Ovary (tissue), 9 donors: Measurements from ENCODE around the gene ADNP. TPM values are rescaled to one million over a fixed set of nuclear protein-coding genes. Genes with fewer than 3 reads are reported as not detected.

ENCODE experiments used
- DNase-seq, 5 donors: peaks; one replicate each; pipeline ENCODE4 v3.0.0-alpha.2; 2019 to 2020
- H3K27ac ChIP-seq, 2 donors: fragments of 200-600 bp; one replicate each; pipeline versions ENCODE4 v1.5.1 to v1.8.0; 2019 to 2022
- H3K27me3 ChIP-seq: fragments of 200-600 bp; one replicate; pipeline ENCODE4 v1.8.0; 2022
- H3K36me3 ChIP-seq: fragments of 200-600 bp; sonication (generic); one replicate; pipeline ENCODE4 v1.5.1; 2019
- H3K4me1 ChIP-seq: one replicate; pipeline ENCODE4 v1.8.1; 2013; ENCODE audit warnings: mild to moderate bottlenecking, moderate library complexity; ENCODE audit not compliant: insufficient read depth
- H3K4me3 ChIP-seq: fragments of 200-600 bp; sonication (generic); one replicate; pipeline ENCODE4 v1.5.1; 2017
- H3K9me3 ChIP-seq, 2 donors: fragments of 200-600 bp in 1 of 2; sonication (generic) in 1 of 2; one replicate each; pipeline versions ENCODE4 v1.5.1 to v1.8.1; 2013 to 2019; ENCODE audit warnings: mild to moderate bottlenecking in 1 of 2, moderate library complexity in 1 of 2
- EP300 ChIP-seq: sonication (generic); formaldehyde crosslinking; IDR thresholded peaks from one replicate; pipeline ENCODE4 v1.6.1; 2017; ENCODE audit warnings: antibody characterized with exemption
- POLR2A ChIP-seq: fragments of 450-650 bp; IDR thresholded peaks from one replicate; pipeline ENCODE4 v1.6.1; 2017; ENCODE audit warnings: antibody characterized with exemption, mild to moderate bottlenecking, moderate library complexity
- WGBS, 3 donors: extraction: QIAGEN DNeasy Blood & Tissue Kit in 1 of 3; methylation state at CpG; one replicate each; pipeline versions ENCODE4 v1.1.5 to v1.1.7; 2013 to 2017; 5-methylcytosine and 5-hydroxymethylcytosine counted together
- intact Hi-C, 4 donors: fragments of 100-400 bp; cut with DNase I; formaldehyde crosslinking; loops; one replicate each; pipeline versions ENCODE4 v1.11.0 to v1.15.1; 2022 to 2023
- polyA plus RNA-seq, 2 donors: library from polyadenylated mRNA; stranded (reverse); fragments of 200-250 nt in 1 of 2; fragments of 350-450 nt in 1 of 2; fragmentation: Illumina TruSeq in 1 of 2; extraction: RNeasy Lipid Tissue Mini Kit (QIAGEN cat#74804) in 1 of 2; gene quantifications; one replicate each; pipeline ENCODE4 v1.2.3, GENCODE V29; 2013 to 2014
- small RNA-seq: library from RNA; depleted of rRNA; stranded (forward); fragments of <200 nt; gene quantifications from one replicate; pipeline ENCODE3, GENCODE V24; 2016
- total RNA-seq, 7 donors: library from RNA; depleted of rRNA in 2 of 7; stranded (reverse); fragments of >200 nt in 2 of 7; fragmentation: NEBNext Ultra II Directional in 3 of 7; extraction: Animal tissue kit (Norgen Biotek cat#: 25700) in 3 of 7; gene quantifications; one replicate each; pipeline versions ENCODE4 v1.1.0 to v1.2.4, GENCODE V29; 2016 to 2023
- TF ChIP-seq, protein P1 (sequence below), 3 donors: fragments of 450-650 bp in 2 of 3; fragments of 200-600 bp in 1 of 3; IDR thresholded peaks; one replicate each; pipeline versions ENCODE4 v1.5.1 to v1.8.0; 2016 to 2022; ENCODE audit warnings: antibody characterized with exemption in 3 of 3, mild to moderate bottlenecking in 1 of 3
- donor health status: DM: no; HTN: no; CAD: no; lungs with moderate emphysema.
- donor health status: DM: no; HTN: no; CAD: no.
- donor health status: Bipolar disorder and iron deficiency.
- donor health status: DM: yes; HTN: yes; CAD: no.
- donor health status: DM: no; HTN: no; CAD: no.
- donor health status: DM: yes; HTN: yes; CAD: no.

The ADNP gene
- total and polyA plus RNA-seq, 9 donors = 30.8 to 94.7 (median 75.5) TPM

DNA sequence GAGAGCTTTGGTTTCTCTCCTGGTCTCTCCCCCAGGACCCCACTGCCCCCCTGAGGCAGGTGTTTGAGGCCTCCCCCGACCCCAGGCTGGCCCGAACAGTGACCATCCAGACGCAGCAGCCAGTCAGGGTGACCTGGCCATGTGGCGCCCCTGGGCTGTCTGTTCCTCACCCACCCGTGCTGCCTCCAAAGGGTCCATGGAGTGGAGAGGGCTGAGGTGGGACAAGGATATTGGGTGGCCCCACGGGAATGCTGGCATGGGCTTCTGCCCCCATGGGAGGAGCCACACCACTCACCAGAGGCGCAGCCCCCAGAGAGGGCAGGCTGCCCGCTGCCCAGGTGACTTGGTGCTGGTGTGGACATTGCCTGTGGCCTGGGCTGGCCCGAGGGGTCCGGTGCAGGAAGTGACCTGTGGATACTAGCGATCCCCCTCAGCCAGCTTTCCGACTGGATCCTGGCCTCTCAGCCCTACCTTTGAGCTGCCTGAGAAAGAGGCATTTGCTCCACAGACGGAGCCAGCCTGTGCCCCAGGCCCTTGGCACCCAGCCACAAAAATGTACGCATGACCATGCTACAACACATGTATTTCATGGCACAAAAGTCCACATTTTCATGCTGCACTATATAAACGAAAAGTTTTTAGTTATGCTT, 85.5 kb downstream of the ADNP start:
- intact Hi-C loops = no loop called here
- no peaks in the 10 kb centered on the region for H3K27me3 ChIP-seq
- H3K9me3 ChIP-seq = no peaks in the 10 kb centered on the region
- no peak for DNase-seq
- H3K36me3 ChIP-seq = no peaks in the 10 kb centered on the region
- no peak overlapping the region for H3K27ac ChIP-seq
- no peak for TF ChIP-seq EP300
- TF ChIP-seq, protein P1, sequence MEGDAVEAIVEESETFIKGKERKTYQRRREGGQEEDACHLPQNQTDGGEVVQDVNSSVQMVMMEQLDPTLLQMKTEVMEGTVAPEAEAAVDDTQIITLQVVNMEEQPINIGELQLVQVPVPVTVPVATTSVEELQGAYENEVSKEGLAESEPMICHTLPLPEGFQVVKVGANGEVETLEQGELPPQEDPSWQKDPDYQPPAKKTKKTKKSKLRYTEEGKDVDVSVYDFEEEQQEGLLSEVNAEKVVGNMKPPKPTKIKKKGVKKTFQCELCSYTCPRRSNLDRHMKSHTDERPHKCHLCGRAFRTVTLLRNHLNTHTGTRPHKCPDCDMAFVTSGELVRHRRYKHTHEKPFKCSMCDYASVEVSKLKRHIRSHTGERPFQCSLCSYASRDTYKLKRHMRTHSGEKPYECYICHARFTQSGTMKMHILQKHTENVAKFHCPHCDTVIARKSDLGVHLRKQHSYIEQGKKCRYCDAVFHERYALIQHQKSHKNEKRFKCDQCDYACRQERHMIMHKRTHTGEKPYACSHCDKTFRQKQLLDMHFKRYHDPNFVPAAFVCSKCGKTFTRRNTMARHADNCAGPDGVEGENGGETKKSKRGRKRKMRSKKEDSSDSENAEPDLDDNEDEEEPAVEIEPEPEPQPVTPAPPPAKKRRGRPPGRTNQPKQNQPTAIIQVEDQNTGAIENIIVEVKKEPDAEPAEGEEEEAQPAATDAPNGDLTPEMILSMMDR (IDR thresholded peaks at IDR 0.05) = no peak
- TF ChIP-seq POLR2A = no peak
- 89 to 92% (median 90%) methylated on average over 15 of the region's 15 CpGs for WGBS, 3 donors
- H3K4me1 ChIP-seq = peaks cover 12% of the 10 kb centered on the region
- no peak overlapping the region for H3K4me3 ChIP-seq

DNA sequence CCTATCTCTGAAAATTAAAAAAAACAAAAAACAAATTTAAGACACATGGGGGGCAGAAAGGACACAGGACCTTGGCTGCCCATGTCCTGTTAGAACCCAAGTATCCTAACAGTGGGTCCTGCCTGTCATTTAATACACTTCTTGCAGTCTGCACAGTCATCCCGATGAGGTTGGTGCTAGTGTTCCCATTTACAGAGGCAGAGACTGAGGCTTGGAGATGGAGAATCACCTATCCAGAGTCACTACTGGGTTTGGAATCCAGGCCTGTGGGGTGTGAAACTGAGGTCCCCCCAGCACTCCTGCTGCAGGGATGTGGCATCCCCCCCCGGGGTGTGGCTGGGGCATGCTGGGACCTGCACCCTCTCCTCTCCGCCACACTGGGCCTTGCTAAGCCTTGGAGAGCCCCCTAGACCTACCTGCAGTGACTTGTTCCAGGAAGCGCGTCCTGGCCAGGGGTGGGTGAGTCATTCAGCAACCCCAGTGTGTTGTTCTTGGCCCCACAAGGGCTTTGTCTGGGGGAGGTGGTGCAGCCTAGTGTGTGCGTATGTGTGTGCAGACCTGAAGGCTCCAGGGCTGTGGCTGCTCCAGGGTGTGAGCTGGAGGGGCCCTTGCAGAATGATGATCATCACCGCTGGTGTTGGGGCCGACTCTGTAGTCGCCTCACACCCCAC, 86.7 kb downstream of the ADNP start:
- H3K36me3 ChIP-seq = no peaks in the 10 kb centered on the region
- no peaks in the 10 kb centered on the region for H3K9me3 ChIP-seq
- intact Hi-C loops = no loop called here
- TF ChIP-seq POLR2A = no peak
- H3K4me3 ChIP-seq = no peak overlapping the region
- WGBS, 3 donors = 78 to 87% (median 84%) methylated on average over 7 to 9 of the region's 9 CpGs
- no peak for DNase-seq
- H3K27me3 ChIP-seq = no peaks in the 10 kb centered on the region
- peaks cover 12% of the 10 kb centered on the region for H3K4me1 ChIP-seq
- no peak overlapping the region for H3K27ac ChIP-seq

DNA sequence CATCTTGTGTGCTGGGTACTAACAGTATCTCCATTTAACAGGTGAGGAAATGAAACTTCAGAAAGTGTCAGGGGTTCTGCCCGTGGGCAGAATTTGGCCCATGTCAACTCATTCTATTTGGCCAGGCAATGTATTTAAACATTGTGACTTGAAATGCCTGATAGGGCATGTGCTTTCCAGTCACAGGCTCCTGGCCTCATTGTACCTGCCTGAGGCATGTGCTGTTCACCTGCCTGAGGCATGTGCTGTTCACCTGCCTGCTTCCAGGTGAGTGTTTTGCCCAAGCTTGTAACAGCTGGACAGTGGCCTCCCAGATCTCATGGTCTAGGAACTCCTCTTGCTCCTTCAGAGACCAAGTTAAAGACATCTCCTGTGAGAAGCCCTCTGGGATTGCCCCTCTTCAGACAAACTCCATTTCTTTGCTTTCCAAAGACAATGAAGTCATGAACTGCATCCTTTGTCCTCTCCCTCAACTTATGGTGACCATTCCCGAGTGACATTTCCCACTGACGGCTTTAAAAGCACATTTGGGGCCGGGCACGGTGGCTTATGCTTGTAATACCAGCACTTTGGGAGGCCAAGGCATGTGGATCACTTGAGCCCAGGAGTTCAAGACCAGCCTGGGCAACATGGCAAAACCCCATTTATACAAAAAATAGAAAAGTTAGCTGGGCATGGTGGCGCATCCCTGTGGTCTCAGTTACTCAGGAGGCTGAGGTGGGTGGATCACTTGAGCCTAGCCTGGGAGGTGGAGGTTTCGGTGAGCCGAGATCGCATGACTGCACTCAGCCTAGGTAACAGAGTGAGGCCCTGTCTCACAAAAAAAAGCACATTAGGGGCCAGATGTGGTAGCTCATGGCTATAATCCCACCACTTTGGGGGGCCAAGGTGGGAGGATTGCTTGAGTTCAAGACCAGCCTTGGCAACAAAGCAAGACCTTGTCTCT, 87.6 kb downstream of the ADNP start:
- intact Hi-C loops = no loop called here
- TF ChIP-seq, protein P1 (IDR thresholded peaks at IDR 0.05) = no peak
- Histone ChIP-seq H3K36me3 (no peaks in the 10 kb centered on the region), H3K4me1 (peaks cover 4% of the 10 kb centered on the region), H3K27ac (no peak overlapping the region), H3K4me3 (no peak overlapping the region), H3K9me3 (no peaks in the 10 kb centered on the region), H3K27me3 (no peaks in the 10 kb centered on the region)
- DNase-seq = no peak
- WGBS, 3 donors = 92 to 96% (median 93%) methylated on average over 9 of the region's 9 CpGs

DNA sequence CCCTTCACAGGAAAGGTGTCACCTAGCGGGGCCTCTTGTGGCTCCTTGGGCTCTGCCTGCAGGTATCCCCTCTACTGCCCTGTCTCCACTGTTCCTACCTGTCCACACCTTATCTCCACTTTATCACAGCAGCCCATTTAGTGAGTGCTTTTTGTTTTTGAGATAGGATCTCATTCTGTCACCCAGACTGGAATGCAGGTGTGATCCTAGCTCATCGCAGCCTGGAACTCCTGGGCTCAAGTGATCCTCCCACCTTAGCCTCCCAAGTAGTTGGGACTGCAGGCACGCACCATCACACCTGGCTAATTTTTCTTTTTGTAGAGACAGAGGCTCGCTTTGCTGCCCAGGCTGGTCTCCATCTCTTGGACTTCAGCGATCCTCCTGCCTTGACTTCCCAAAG, 88.4 kb downstream of the ADNP start:
- Histone ChIP-seq H3K4me1 (no peaks in the 10 kb centered on the region), H3K9me3 (no peaks in the 10 kb centered on the region), H3K36me3 (no peaks in the 10 kb centered on the region), H3K27me3 (no peaks in the 10 kb centered on the region), H3K4me3 (no peak overlapping the region), H3K27ac (no peak overlapping the region)
- intact Hi-C loops = no loop called here
- TF ChIP-seq EP300 (no peak), POLR2A (no peak)
- TF ChIP-seq, protein P1 (IDR thresholded peaks at IDR 0.05) = no peak
- 97 to 99% (median 97%) methylated on average over 5 of the region's 5 CpGs for WGBS, 3 donors
- no peak for DNase-seq

Small RNA genes lying within 50 kb of the gene (small RNA-seq; reads per million reads assigned to genes)
- not detected for gene TMSB4XP6

Other genes with a start within 250 kb of the ADNP start
- 10 to 100 TPM in 2 of 7 donors, 1 to 10 TPM in 5; 1.3 to 22.7 (median 8.0) TPM for gene RIPOR3, start 239.9 kb downstream of the ADNP start, total RNA-seq
- 1 to 10 TPM; 1.7 to 9.6 TPM for gene RIPOR3, start 239.9 kb downstream of the ADNP start, polyA plus RNA-seq
- 10 to 100 TPM in 2 of 7 donors, 1 to 10 TPM in 5; 4.5 to 14.4 (median 8.5) TPM for gene PARD6B, start 199.9 kb downstream of the ADNP start, total RNA-seq
- 1 to 10 TPM in 1 of 2 donors, under 1 TPM in 1; 0.91 to 1.0 TPM for gene PARD6B, start 199.9 kb downstream of the ADNP start, polyA plus RNA-seq
- 1 to 10 TPM; 2.0 to 9.1 (median 3.3) TPM for gene BCAS4, start 136.4 kb downstream of the ADNP start, total RNA-seq
- 1 to 10 TPM; 2.6 to 2.7 TPM for gene BCAS4, start 136.4 kb downstream of the ADNP start, polyA plus RNA-seq
- 10 to 100 TPM; 31.1 to 47.2 (median 37.8) TPM for gene DPM1, start 27.1 kb upstream of the ADNP start, total RNA-seq
- 10 to 100 TPM; 41.5 to 53.8 TPM for gene DPM1, start 27.1 kb upstream of the ADNP start, polyA plus RNA-seq
- gene MOCS3, start 27.4 kb upstream of the ADNP start, total RNA-seq = 1 to 10 TPM; 3.0 to 5.6 (median 5.0) TPM
- gene MOCS3, start 27.4 kb upstream of the ADNP start, polyA plus RNA-seq = 1 to 10 TPM; 3.3 to 3.8 TPM
- gene KCNG1, start 91.7 kb upstream of the ADNP start, total RNA-seq = 1 to 10 TPM in 5 of 7 donors, under 1 TPM in 2; 0.15 to 4.9 (median 1.5) TPM
- gene KCNG1, start 91.7 kb upstream of the ADNP start, polyA plus RNA-seq = under 1 TPM; 0.47 to 0.63 TPM